Medulla oblongata (tissue), 1 donor: Measurements from ENCODE around the gene NEUROD1.

Source experiments
- DNase-seq: peaks from one replicate; pipeline ENCODE4 v3.0.0-alpha.2; 2015; ENCODE audit errors: extremely low spot score

The NEUROD1 gene

GRCh38 chr2:181680937-181681811 lies 857 bp upstream of the NEUROD1 start:
- DNase-seq = no peak

DNA sequence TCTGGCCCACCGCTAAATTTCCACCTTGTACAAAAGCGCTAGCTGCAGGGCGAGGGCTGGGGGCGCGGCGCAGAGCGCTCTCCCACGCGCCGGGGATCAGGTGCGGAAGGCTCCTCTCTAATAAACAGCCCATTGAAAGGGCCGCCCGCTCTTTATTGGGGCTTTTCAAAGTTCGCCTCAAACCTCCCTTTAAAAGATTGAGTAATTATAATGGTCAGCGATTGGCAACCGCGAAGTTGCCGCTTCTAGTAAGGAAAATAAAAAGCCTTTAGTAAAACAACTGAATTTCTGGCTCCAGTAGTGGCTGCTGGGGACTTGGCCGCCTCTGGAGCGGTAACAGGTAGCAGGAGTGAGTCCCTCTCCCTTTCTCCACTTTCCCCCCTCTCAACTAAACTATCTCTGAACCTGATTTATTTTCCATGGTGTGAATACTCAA lies 755 bp downstream of the NEUROD1 start:
- no peak for DNase-seq

GRCh38 chr2:181678861-181679543 lies 1.3 kb downstream of the NEUROD1 start:
- no peak for DNase-seq

GRCh38 chr2:181677912-181678586 lies 2.3 kb downstream of the NEUROD1 start:
- DNase-seq = peak; percentile 48

- DNase-seq = no peak
Measured at GRCh38 chr2:181675254-181675653, 5.1 kb downstream of the NEUROD1 start.

DNA sequence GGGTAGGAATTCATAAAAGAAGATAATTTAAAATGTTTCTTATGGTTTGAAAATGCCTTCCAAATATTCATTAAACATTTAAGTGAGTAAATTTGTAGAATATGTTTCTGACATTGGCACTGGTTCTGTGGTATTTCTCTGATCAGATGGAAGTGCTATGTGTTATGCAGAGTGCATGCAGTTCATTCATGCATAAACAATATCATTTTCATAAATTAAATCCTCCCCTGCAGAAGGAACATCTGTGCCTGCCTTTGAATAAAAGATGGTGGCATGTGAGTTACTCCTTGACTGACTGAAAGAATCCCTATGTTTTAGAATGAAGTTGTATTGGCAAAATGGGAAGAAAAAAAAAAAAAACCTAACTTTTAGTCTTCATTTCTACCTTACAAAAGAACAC lies 5.9 kb downstream of the NEUROD1 start:
- DNase-seq = no peak

- no peak for DNase-seq
Measured at GRCh38 chr2:181673173-181673572, 7.1 kb downstream of the NEUROD1 start.

- no peak for DNase-seq
Measured at GRCh38 chr2:181672255-181673008, 7.9 kb downstream of the NEUROD1 start.

DNA sequence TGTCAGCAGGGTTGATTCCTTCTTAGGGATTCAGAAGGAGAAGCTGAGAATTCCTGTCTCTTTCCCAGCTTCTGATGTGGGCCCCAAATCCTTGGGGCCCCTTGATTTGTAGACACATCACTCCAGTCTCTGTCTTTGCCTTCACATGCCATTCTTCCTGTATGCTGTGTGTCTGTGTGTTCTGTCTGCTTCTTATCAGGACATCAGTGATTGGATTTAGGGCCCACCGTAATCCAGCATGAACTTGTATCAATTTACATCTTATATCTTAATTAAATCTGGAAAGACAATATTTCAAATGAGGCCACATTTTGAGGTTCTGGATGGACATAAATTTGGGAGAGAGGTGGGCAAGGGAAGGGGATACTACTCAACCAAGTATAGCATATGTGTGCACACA lies 9.7 kb downstream of the NEUROD1 start:
- no peak for DNase-seq

DNA sequence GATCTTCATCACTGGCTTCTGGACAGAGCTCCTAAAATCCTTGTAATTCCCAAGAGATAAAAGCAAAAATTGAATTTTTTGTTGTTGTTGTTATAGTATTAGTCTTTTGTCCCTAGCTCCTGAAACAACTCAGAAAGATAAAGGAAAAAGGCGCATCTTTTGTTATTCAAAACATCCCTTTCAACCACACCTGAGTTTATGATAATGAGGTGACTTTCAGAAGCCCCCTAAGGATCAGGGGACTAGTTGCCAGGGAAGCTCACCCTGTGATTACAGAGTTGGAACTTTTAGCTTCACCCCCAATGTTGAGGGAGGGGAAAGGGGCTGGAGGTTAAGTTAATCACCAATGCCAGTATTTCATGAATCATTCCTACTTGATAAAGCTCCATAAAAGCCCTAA lies 13.1 kb downstream of the NEUROD1 start:
- DNase-seq = no peak

GRCh38 chr2:181662287-181662686 lies 18.0 kb downstream of the NEUROD1 start:
- DNase-seq = no peak

- no peak for DNase-seq
Measured at GRCh38 chr2:181660181-181660580, 20.1 kb downstream of the NEUROD1 start.

- no peak for DNase-seq
Measured at GRCh38 chr2:181658444-181658843, 21.9 kb downstream of the NEUROD1 start.

GRCh38 chr2:181657379-181657778 lies 22.9 kb downstream of the NEUROD1 start:
- DNase-seq = no peak

GRCh38 chr2:181656450-181657291 lies 23.6 kb downstream of the NEUROD1 start, which contains the start of gene CERKL:
CERKL (minus strand) TSS chr2:181657105; CDS start chr2:181657006, 99 bp downstream.
- DNase-seq = peak; percentile 27

DNA sequence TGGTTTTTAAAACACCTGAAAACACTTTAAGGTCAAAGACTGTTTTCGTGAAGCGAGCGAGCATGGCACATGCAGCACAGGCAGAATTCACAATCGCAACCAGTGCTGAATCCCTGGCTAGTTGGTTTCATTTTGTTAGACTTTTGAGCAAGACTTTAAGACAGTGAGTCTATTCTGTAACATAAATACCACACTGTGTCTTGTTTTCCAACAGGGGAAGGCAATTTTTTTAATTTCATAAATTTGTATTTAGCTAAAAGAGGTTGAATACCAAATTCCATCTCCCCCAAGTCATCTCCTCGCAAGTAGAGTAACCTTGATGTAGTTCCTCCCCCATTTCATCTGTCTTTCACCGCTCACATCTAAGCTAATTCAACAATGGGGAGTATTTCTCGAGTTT lies 24.8 kb downstream of the NEUROD1 start:
- DNase-seq = no peak

DNA sequence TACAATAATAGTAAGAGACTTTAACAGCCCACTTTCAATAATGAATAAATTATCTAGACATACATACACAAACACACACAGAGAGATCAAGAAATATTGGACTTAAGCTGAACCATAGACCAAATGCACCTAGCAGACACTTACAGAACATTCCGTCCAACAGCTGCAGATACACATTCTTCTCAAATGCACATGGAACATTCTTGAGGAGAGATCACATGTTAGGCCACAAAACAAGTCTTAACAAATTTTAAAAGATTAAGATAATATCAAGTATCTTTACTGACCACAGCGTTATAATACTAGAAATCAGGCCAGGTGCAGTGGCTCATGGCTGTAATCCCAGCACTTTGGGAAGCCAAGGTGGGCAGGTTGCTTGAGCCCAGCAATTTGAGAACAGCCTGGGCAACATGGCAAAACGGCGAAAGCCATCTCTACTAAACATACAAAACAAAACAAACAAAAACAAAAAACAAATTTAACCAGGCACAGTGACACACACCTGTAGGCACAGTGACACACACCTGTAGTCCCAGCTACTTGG lies 30.8 kb downstream of the NEUROD1 start:
- DNase-seq = no peak

DNA sequence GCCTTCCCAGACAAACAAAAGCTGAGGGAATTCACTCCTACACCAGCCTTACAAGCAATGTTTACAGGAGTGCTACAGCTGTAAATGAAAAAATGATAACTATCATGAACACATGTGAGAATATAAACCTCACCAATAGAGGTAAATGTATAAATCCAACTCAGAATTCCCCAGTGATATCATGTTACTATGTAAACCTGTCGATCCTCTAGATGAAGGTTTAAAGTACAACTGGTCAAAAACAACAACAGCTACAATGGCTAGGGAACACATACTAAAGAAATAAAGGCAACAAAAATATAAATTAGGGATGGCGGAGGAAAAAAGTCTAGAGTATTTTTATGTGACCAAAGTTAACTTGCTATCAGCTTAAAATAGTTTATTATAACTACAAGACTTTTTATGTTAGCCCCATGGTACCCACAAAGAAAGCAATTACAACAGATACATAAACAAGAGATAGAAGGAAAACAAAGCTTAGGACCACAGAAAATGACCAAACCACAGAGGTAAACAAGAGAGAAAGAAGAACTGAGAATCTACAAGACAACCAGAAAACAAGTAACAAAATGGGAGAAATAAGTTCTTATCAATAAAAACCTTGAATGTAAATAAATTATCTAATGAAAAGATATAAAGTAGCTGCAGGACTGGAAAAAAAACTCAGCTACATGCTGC lies 31.7 kb downstream of the NEUROD1 start:
- DNase-seq = no peak

GRCh38 chr2:181646415-181646987 lies 33.8 kb downstream of the NEUROD1 start:
- DNase-seq = no peak
